Measurements from ENCODE around the gene TOP2A. TPM values are rescaled to one million over a fixed set of nuclear protein-coding genes. Genes with fewer than 3 reads are reported as not detected.

The TOP2A gene
- total and polyA plus RNA-seq, 10 donors = 5.5 to 37.5 (median 13.5) TPM

DNA sequence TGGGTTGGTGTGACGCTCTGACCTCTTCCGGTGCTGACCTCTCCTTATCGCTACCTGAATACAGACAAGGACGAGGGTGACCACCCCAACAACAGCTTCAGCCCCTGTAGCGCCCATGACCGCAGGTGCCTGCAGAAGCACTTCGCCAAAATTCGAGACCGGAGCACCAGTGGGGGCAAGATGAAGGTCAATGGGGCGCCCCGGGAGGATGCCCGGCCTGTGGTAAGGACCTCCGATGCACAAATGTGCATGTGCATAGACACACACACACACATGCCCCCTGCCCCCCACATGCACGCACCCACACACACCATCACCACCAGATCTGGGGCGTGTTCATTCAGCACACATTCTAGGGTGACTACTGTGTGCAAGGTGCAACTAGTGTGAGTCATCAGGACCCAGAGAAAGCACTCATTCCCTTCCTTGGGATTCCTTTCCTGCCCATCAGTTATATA lies 35.3 kb upstream of the TOP2A start:
- Histone ChIP-seq H3K4me1 (peaks cover 15 to 95% (median 55%) of the 10 kb centered on the region in 6 donors), H3K36me3 (peaks cover 0 to 61% (median 31%) of the 10 kb centered on the region in 6 donors), H3K4me3 (no peak overlapping the region), H3K27me3 (replicated peaks in 1 of 7) (no peaks in the 10 kb centered on the region), H3K9me3 (no peaks in the 10 kb centered on the region), H3K27ac (peak overlapping the region in 7 of 8 donors; percentile 26 to 89 (median 52))
- intact Hi-C loops (cut with DNase I; ENCODE audit: low total_unique reads) = no loop called here
- WGBS, 5 donors = 47 to 81% (median 72%) methylated on average over 14 to 15 of the region's 15 CpGs
- TF ChIP-seq POLR2A (IDR thresholded peaks at IDR 0.05) (no peak), POLR2AphosphoS5 (IDR thresholded peaks at IDR 0.05) (peak in 1 of 3 donors; percentile 41)
- TF ChIP-seq, protein P1, sequence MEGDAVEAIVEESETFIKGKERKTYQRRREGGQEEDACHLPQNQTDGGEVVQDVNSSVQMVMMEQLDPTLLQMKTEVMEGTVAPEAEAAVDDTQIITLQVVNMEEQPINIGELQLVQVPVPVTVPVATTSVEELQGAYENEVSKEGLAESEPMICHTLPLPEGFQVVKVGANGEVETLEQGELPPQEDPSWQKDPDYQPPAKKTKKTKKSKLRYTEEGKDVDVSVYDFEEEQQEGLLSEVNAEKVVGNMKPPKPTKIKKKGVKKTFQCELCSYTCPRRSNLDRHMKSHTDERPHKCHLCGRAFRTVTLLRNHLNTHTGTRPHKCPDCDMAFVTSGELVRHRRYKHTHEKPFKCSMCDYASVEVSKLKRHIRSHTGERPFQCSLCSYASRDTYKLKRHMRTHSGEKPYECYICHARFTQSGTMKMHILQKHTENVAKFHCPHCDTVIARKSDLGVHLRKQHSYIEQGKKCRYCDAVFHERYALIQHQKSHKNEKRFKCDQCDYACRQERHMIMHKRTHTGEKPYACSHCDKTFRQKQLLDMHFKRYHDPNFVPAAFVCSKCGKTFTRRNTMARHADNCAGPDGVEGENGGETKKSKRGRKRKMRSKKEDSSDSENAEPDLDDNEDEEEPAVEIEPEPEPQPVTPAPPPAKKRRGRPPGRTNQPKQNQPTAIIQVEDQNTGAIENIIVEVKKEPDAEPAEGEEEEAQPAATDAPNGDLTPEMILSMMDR (IDR thresholded peaks at IDR 0.05 in 8 of 11, conservative IDR thresholded peaks at IDR 0.05 in 3 of 11) = no peak
- no peak for DNase-seq

- intact Hi-C loops (cut with DNase I; ENCODE audit: low total_unique reads) = no loop called here
- no peak for DNase-seq
- peak in 2 of 3 donors; percentile 45 to 59 for TF ChIP-seq POLR2AphosphoS5 (IDR thresholded peaks at IDR 0.05)
- TF ChIP-seq POLR2A (IDR thresholded peaks at IDR 0.05) = no peak
- 47 to 73% (median 66%) methylated on average over 6 to 7 of the region's 7 CpGs for WGBS, 5 donors
- Histone ChIP-seq H3K27me3 (replicated peaks in 1 of 7) (no peaks in the 10 kb centered on the region), H3K9me3 (no peaks in the 10 kb centered on the region), H3K4me1 (peaks cover 17 to 95% (median 56%) of the 10 kb centered on the region in 6 donors), H3K36me3 (peaks cover 0 to 54% (median 30%) of the 10 kb centered on the region in 6 donors), H3K27ac (peak overlapping the region; percentile 26 to 89 (median 44)), H3K4me3 (no peak overlapping the region)
Observed at GRCh38 chr17:40452216-40452787, 34.6 kb upstream of the TOP2A start.

DNA sequence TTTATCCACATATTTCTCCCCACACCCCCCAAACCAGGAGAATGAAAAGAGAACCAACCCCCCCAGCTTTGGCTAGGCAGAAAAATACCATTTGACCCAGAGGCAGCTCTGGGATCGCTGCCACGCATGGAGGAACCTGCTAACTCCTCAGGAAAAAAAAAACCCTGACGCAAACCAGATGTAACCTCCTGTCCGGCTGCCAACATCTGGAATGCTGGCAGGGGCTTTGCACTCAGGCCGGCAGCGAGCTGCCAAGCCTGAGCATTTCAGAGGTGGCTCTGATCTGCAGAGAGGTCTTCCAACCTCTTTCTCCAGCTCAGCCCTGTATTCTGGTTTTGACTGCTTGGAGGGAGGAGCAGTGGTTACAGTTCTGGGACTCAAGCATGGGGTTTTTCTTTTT lies 33.7 kb upstream of the TOP2A start:
- 46 to 79% (median 61%) methylated on average over 6 of the region's 6 CpGs for WGBS, 5 donors
- H3K27ac ChIP-seq = peak overlapping the region in 6 of 8 donors; percentile 8 to 89 (median 44)
- no peaks in the 10 kb centered on the region for H3K27me3 ChIP-seq (replicated peaks in 1 of 7)
- TF ChIP-seq POLR2A (IDR thresholded peaks at IDR 0.05) = no peak
- TF ChIP-seq POLR2AphosphoS5 (IDR thresholded peaks at IDR 0.05) = peak in 1 of 3 donors; percentile 59
- no peak for DNase-seq
- no peak overlapping the region for H3K4me3 ChIP-seq
- H3K9me3 ChIP-seq = no peaks in the 10 kb centered on the region
- H3K36me3 ChIP-seq = peaks cover 0 to 46% (median 24%) of the 10 kb centered on the region in 6 donors
- intact Hi-C loops (cut with DNase I; ENCODE audit: low total_unique reads) = no loop called here
- peaks cover 24 to 95% (median 56%) of the 10 kb centered on the region in 6 donors for H3K4me1 ChIP-seq

- TF ChIP-seq, protein P1 (IDR thresholded peaks at IDR 0.05 in 8 of 11, conservative IDR thresholded peaks at IDR 0.05 in 3 of 11) = peak in 7 of 11 experiments; percentile 45 to 64 (median 60)
- TF ChIP-seq POLR2AphosphoS5 (IDR thresholded peaks at IDR 0.05) = no peak
- intact Hi-C loops (cut with DNase I; ENCODE audit: low total_unique reads) = no loop called here
- Histone ChIP-seq H3K27me3 (replicated peaks in 1 of 7) (no peaks in the 10 kb centered on the region), H3K9me3 (no peaks in the 10 kb centered on the region), H3K4me3 (no peak overlapping the region), H3K27ac (peak overlapping the region in 5 of 8 donors; percentile 8 to 89 (median 36)), H3K36me3 (peaks cover 0 to 33% (median 18%) of the 10 kb centered on the region in 6 donors), H3K4me1 (peaks cover 24 to 97% (median 60%) of the 10 kb centered on the region in 6 donors)
- WGBS, 5 donors = 79 to 92% (median 87%) methylated on average over 3 of the region's 3 CpGs
- no peak for DNase-seq
Observed at GRCh38 chr17:40450175-40450574, 32.5 kb upstream of the TOP2A start.

- TF ChIP-seq POLR2A (IDR thresholded peaks at IDR 0.05) = no peak
- TF ChIP-seq, protein P1 (IDR thresholded peaks at IDR 0.05 in 8 of 11, conservative IDR thresholded peaks at IDR 0.05 in 3 of 11) = no peak
- no peak for TF ChIP-seq POLR2AphosphoS5 (IDR thresholded peaks at IDR 0.05)
- Histone ChIP-seq H3K36me3 (peaks cover 0 to 19% (median 7%) of the 10 kb centered on the region in 6 donors), H3K4me1 (peaks cover 32 to 97% (median 71%) of the 10 kb centered on the region in 6 donors), H3K27me3 (replicated peaks in 1 of 7) (peaks cover 0 to 8% (median 0%) of the 10 kb centered on the region in 7 donors), H3K4me3 (peak overlapping the region in 3 of 8 donors; percentile 79 to 92 (median 92)), H3K27ac (peak overlapping the region in 7 of 8 donors; percentile 2 to 89 (median 65)), H3K9me3 (no peaks in the 10 kb centered on the region)
- no peak for DNase-seq
- WGBS, 5 donors = 44 to 59% (median 52%) methylated on average over 7 of the region's 7 CpGs
- intact Hi-C loops (cut with DNase I; ENCODE audit: low total_unique reads) = no loop called here
Observed at GRCh38 chr17:40448639-40449261, 31.1 kb upstream of the TOP2A start.
